Karpas-422 (cell line): ENCODE results near the gene TMEM140. TPM values are rescaled to one million over a fixed set of nuclear protein-coding genes. Genes with fewer than 3 reads are reported as not detected.

Source experiments
- DNase-seq: peaks from one replicate; pipeline ENCODE4 v3.0.0-alpha.2; 2015
- H2AFZ ChIP-seq: fragments of 200-600 bp; sonication (generic); 2 replicates; pipeline ENCODE4 v1.6.1; 2014; ENCODE audit warnings: antibody characterized with exemption, low read length, mixed read lengths
- H3K27ac ChIP-seq: fragments of 200-600 bp; sonication (generic); 2 replicates; pipeline ENCODE4 v1.5.1; 2014; ENCODE audit warnings: mild to moderate bottlenecking, low read length, moderate library complexity
- H3K27me3 ChIP-seq: fragments of 200-600 bp; sonication (generic); 2 replicates; pipeline ENCODE4 v1.6.1; 2014; ENCODE audit warnings: low read length, mixed read lengths
- H3K36me3 ChIP-seq: fragments of 200-600 bp; sonication (generic); 2 replicates; pipeline ENCODE4 v1.6.1; 2014; ENCODE audit warnings: low read length, mixed read lengths; ENCODE audit not compliant: insufficient read depth
- H3K4me1 ChIP-seq: fragments of 200-600 bp; sonication (generic); 2 replicates; pipeline ENCODE4 v1.6.1; 2014; ENCODE audit warnings: mild to moderate bottlenecking, low read length, mixed read lengths
- H3K4me2 ChIP-seq: fragments of 200-600 bp; sonication (generic); 2 replicates; pipeline ENCODE4 v1.6.1; 2014; ENCODE audit warnings: low read length, low read depth, mild to moderate bottlenecking; ENCODE audit not compliant: poor library complexity, severe bottlenecking
- H3K4me3 ChIP-seq: fragments of 200-600 bp; sonication (generic); 2 replicates; pipeline ENCODE4 v1.5.1; 2014; ENCODE audit warnings: mild to moderate bottlenecking, antibody characterized with exemption, low read length, mixed read lengths
- H3K79me2 ChIP-seq: fragments of 200-600 bp; sonication (generic); 2 replicates; pipeline ENCODE4 v1.6.1; 2014; ENCODE audit warnings: mild to moderate bottlenecking, low read length, mixed read lengths
- H3K9ac ChIP-seq: fragments of 200-600 bp; sonication (generic); 2 replicates; pipeline ENCODE4 v1.6.0; 2014; ENCODE audit warnings: low read length
- H3K9me2 ChIP-seq: fragments of 200-600 bp; sonication (generic), shearing (Covaris generic); replicated peaks from 2 replicates; pipeline ENCODE4 v1.6.0; 2014; ENCODE audit warnings: mild to moderate bottlenecking, low read length, moderate library complexity; ENCODE audit not compliant: insufficient read depth
- H3K9me3 ChIP-seq: fragments of 300-700, 200-600 bp; sonication (generic); 2 replicates; pipeline ENCODE4 v1.6.1; 2014; ENCODE audit warnings: low read length, mixed read lengths
- H4K20me1 ChIP-seq: fragments of 200-600 bp; sonication (generic); 2 replicates; pipeline ENCODE4 v1.6.1; 2014; ENCODE audit warnings: mild to moderate bottlenecking, antibody characterized with exemption, low read length, low read depth; ENCODE audit not compliant: insufficient read depth
- total RNA-seq: library from RNA; depleted of rRNA; stranded (reverse); fragments of >200 nt; shearing (Covaris generic); gene quantifications from 2 replicates; pipeline ENCODE4 v1.2.3, GENCODE V29; 2014; ENCODE audit warnings: low replicate concordance

Gene TMEM140
- total RNA-seq, 1 experiment from 2014 or later: 0.86 TPM

DNA sequence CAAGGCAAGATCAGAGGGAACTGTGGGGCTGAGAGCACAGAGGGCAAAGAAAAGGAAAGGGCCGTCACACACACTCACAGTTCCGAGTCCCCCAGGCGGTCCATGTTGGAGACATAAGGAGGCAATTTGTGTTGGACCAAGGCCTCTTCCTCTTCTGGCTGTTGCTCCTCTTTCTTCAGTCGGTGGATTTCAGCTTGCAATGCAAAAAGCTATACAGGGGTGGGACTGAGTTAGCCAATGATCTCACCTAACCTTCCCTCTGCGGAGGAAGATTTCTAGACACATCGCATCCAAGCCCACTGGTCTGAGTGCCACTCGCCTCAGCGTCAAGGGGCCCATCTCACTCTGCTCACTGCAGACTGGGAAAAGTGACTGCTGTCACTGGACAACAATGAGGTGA, 58.0 kb downstream of the TMEM140 start:
- H3K9ac ChIP-seq: no peak overlapping the region
- H3K4me3 ChIP-seq: no peak overlapping the region
- no peak overlapping the region for H2AFZ ChIP-seq
- no peaks in the 10 kb centered on the region for H3K27me3 ChIP-seq
- DNase-seq: no peak
- no peak overlapping the region for H3K4me2 ChIP-seq
- peaks cover 28% of the 10 kb centered on the region for H3K4me1 ChIP-seq
- H3K79me2 ChIP-seq: peaks cover 6% of the 10 kb centered on the region; the same call in 1 of the 2 replicates
- H3K9me3 ChIP-seq: no peaks in the 10 kb centered on the region
- H3K36me3 ChIP-seq: peaks cover 3% of the 10 kb centered on the region; the same call in 1 of the 2 replicates
- H4K20me1 ChIP-seq: no peaks in the 10 kb centered on the region
- H3K9me2 ChIP-seq: no peaks in the 10 kb centered on the region
- H3K27ac ChIP-seq: no peak overlapping the region

DNA sequence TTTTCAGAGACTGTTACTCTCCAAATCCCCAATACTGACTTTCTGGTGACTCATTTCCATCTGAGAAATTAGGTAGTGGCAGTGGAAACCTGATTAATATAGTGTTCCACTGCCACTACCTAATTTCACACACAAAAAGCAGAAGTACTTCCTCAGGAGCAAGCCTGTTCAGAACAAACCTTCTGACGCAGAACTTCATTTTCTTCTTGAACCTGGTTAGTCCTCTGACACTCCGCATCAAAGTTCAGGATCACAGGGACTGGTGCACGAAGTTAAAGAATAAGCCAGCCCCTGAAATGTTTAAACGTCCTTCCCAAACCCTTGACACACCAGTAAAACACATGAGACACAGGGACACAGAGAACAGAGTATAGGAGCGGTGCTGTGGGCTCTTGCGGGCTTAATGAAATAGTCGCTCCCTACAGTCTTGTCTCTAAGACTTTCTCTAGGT, 59.1 kb downstream of the TMEM140 start:
- no peak for DNase-seq
- H3K27me3 ChIP-seq: no peaks in the 10 kb centered on the region
- no peaks in the 10 kb centered on the region for H4K20me1 ChIP-seq
- peaks cover 6% of the 10 kb centered on the region; the same call in 1 of the 2 replicates for H3K79me2 ChIP-seq
- no peak overlapping the region for H3K27ac ChIP-seq
- H3K9ac ChIP-seq: no peak overlapping the region
- H3K4me1 ChIP-seq: peaks cover 31% of the 10 kb centered on the region
- H3K9me3 ChIP-seq: no peaks in the 10 kb centered on the region
- no peak overlapping the region for H2AFZ ChIP-seq
- H3K4me3 ChIP-seq: no peak overlapping the region
- no peaks in the 10 kb centered on the region for H3K9me2 ChIP-seq
- no peaks in the 10 kb centered on the region for H3K36me3 ChIP-seq
- no peak overlapping the region for H3K4me2 ChIP-seq

DNA sequence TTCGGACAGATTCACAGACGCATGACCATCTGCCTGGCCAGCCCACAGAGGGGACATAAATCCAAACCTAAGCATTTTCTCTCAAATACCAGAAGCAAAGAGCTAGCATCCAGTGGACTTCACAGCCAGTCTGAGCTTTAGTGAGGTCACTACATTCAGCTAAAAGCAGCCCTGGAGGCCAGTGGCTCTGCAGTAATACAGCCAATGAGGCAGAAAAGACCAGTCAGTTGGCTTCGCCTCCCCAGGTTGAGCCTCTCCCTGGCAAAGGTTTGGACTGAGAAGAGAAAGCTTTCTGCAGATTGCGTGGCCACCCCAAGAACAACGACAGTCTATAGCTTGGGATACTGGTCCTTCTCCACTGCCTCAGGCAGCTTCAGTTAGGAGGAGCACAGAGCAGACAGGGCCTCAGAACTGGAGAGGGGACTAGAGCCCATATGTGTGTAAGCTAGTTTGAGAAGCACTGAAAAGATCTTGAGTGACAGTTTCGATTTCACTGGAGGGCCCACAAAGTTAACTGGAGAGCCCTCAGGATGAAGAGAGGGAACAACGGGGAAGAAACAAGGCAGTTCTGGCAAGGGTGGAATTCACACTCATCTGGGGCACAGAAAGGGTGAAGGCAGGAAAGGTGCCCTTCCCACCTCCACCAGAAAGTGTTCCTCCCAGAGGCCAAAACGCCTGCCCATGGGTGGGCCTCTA, 59.7 kb downstream of the TMEM140 start:
- Histone ChIP-seq H3K36me3 (no peaks in the 10 kb centered on the region), H3K27ac (no peak overlapping the region), H3K9me3 (no peaks in the 10 kb centered on the region), H3K27me3 (no peaks in the 10 kb centered on the region), H2AFZ (no peak overlapping the region), H3K4me1 (peaks cover 28% of the 10 kb centered on the region), H3K4me2 (no peak overlapping the region), H3K9me2 (no peaks in the 10 kb centered on the region), H3K79me2 (peaks cover 6% of the 10 kb centered on the region; the same call in 1 of the 2 replicates), H3K4me3 (no peak overlapping the region), H4K20me1 (no peaks in the 10 kb centered on the region), H3K9ac (no peak overlapping the region)
- DNase-seq: no peak

DNA sequence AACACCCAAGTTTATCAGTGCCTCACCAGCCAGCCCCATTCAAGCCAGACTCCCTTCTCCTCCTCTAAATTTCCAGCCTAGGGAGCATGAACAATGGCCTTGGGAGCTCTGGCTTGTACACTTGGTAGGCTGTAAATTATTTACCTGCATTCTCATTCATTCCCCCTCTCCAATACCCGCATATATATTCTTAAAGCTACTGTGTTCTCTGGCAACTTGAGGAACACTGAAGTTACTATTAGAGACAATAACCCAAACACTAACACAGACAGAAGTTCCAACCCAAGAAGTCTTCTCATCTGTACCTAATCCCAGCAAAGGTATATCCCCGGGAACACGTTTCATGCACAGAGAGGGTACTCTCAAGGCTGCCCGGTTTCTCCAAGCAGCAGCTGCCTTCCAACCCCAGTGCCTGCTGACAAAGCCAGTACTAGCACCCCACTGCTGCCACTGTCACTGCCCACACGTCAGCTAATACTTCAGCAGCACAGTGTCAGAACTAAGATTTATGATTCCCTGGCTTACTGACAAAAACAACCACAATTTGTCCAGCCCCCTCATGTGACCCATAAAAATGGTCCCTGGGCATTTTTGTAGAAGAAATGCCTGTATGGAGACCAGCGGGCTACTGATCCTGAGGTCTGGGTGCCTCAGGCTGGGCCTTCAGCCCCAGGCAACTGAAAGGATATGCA, 60.4 kb downstream of the TMEM140 start:
- peaks cover 21% of the 10 kb centered on the region for H3K4me1 ChIP-seq
- H3K4me2 ChIP-seq: no peak overlapping the region
- no peak overlapping the region for H3K27ac ChIP-seq
- H3K79me2 ChIP-seq: peaks cover 6% of the 10 kb centered on the region; the same call in 1 of the 2 replicates
- H4K20me1 ChIP-seq: no peaks in the 10 kb centered on the region
- H3K27me3 ChIP-seq: no peaks in the 10 kb centered on the region
- no peaks in the 10 kb centered on the region for H3K36me3 ChIP-seq
- H3K4me3 ChIP-seq: no peak overlapping the region
- H3K9me2 ChIP-seq: no peaks in the 10 kb centered on the region
- H3K9me3 ChIP-seq: no peaks in the 10 kb centered on the region
- DNase-seq: no peak
- no peak overlapping the region for H2AFZ ChIP-seq
- H3K9ac ChIP-seq: no peak overlapping the region

DNA sequence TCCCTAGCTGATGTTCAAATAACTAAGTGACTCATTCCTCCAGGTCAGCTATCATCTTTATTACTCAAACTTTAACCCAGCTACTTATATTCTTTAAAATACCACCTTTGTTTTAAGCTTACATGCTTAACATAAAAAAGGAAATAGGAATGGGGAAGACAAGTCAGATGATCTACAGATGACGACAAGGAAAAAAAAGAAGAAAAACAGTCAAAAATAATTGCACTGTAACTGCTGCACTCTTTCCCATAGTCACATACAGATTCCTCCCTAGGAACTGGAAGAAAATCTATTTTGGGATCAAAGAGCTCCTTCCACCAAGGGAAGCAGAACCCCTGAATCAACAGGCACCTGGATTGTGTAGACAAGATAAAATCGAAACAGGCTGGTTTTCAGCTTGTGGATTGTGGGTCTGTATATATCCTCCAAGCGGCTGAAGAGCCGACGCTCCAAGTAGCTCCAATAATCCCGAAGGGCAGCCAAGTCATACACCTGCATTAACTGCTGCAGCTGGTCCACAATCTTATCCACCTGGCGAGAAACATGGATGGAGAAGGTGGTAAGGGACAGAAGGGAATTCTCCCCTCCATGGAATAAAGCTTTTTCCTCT, 61.5 kb downstream of the TMEM140 start:
- H3K4me2 ChIP-seq: no peak overlapping the region

DNA sequence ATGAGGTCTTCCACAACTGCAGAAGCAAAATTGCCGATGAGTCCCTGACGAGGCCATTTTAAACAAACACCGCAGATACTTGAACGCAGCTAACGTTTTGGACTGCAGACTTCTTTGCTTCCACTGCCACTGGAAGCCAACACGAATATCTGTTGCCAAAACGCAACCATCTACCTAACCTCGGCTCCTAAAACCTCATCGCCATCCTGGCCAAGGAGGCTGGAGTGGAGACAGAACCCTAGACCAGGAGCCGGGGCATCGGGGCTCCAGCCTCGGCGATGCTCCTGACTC, 63.0 kb downstream of the TMEM140 start:
- Histone ChIP-seq H3K36me3 (no peaks in the 10 kb centered on the region), H3K79me2 (peaks cover 6% of the 10 kb centered on the region; the same call in 1 of the 2 replicates), H3K27ac (no peak overlapping the region), H2AFZ (peak overlapping the region; percentile 98), H3K4me3 (peak overlapping the region; percentile 97), H4K20me1 (no peaks in the 10 kb centered on the region), H3K4me2 (peak overlapping the region; percentile 98), H3K4me1 (peaks cover 19% of the 10 kb centered on the region), H3K9me2 (no peaks in the 10 kb centered on the region), H3K9me3 (no peaks in the 10 kb centered on the region), H3K9ac (peak overlapping the region; percentile 91), H3K27me3 (no peaks in the 10 kb centered on the region)
- no peak for DNase-seq

More for the DNA sequence above, 61.5 kb downstream of the TMEM140 start:
- Histone ChIP-seq H3K4me3 (no peak overlapping the region), H2AFZ (no peak overlapping the region), H4K20me1 (no peaks in the 10 kb centered on the region), H3K9ac (no peak overlapping the region), H3K27ac (no peak overlapping the region), H3K27me3 (no peaks in the 10 kb centered on the region), H3K36me3 (no peaks in the 10 kb centered on the region), H3K79me2 (peaks cover 6% of the 10 kb centered on the region; the same call in 1 of the 2 replicates), H3K4me1 (peaks cover 19% of the 10 kb centered on the region), H3K9me2 (no peaks in the 10 kb centered on the region), H3K9me3 (no peaks in the 10 kb centered on the region)
- no peak for DNase-seq

DNA sequence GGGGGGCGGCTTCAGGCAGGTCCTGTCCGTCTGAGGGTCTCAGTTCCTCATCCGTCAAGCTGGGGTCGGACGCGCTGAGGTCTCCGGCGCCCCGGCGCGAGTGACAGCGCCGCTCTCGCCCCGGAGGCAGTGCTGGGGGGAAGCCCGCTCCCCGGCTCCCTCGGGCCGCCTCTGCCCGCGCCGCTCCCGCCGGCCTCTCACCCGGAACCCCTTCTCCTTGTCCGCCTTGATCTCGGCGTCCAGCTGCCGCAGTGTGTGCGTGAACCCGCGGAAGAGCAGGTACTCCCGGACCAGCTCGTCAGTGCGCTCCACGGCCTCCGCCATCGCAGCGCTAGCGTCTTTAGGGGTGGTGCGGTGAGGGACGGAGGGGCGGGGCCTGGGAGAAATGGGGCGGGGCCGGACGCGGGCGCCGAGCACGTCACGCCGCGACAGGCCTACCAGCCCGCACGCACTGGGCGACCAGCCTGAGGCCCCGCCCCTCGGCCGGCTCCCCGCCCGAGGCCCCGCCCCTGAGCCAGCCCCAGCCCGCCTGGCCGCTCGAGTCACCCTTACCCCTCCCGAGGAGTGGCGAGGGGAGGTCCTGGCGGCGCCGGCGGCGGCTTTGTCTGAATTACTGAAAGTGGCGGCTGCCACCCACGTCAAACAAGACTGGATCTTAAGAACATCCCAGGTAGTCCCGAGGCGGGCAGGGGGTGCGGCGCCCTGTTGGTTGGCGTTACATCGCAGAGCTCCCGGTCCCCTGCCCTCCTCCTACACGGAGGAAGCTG, 63.5 kb downstream of the TMEM140 start, which contains the start of gene WDR91:
WDR91 (minus strand) TSS at position 348 of the 767 bp plus-strand sequence; CDS start at position 324, 24 bp downstream.
- Histone ChIP-seq H3K4me1 (peaks cover 19% of the 10 kb centered on the region), H4K20me1 (no peaks in the 10 kb centered on the region), H3K4me3 (peak within 1 kb of the TSS; percentile 97), H3K9me2 (no peaks in the 10 kb centered on the region), H3K4me2 (peak within 1 kb of the TSS; percentile 98), H2AFZ (peak within 1 kb of the TSS; percentile 100), H3K27ac (no peak within 1 kb of the TSS), H3K79me2 (peaks cover 6% of the 10 kb centered on the region; the same call in 1 of the 2 replicates), H3K9me3 (no peaks in the 10 kb centered on the region), H3K36me3 (no peaks in the 10 kb centered on the region), H3K9ac (peak within 1 kb of the TSS; percentile 91), H3K27me3 (no peaks in the 10 kb centered on the region)
- peak; percentile 96 for DNase-seq
